Aorta (tissue), 5 donors: Measurements from ENCODE around the gene GRB10. TPM values are rescaled to one million over a fixed set of nuclear protein-coding genes. Genes with fewer than 3 reads are reported as not detected.

Source experiments
- ATAC-seq: fragments of 200-7000 bp; cut with Tn5 transposase; one replicate; pipeline ENCODE4 v1.9.1; 2022; ENCODE audit warnings: moderate library complexity; ENCODE audit not compliant: low FRiP score
- DNase-seq, 2 donors: peaks; one replicate each; pipeline ENCODE4 v3.0.0-alpha.2; 2020
- H3K27ac ChIP-seq, 2 donors: one replicate each; pipeline ENCODE4 v1.5.1; 2013; ENCODE audit warnings: low read length in 2 of 2, mild to moderate bottlenecking in 2 of 2, moderate library complexity in 2 of 2, control low read depth in 1 of 2, inconsistent platforms in 1 of 2, low read depth in 1 of 2
- H3K27me3 ChIP-seq, 2 donors: one replicate each; pipeline ENCODE4 v1.6.1; 2013; ENCODE audit warnings: control low read depth in 1 of 2, low read length in 1 of 2, mild to moderate bottlenecking in 1 of 2, moderate library complexity in 1 of 2; ENCODE audit not compliant: insufficient read depth in 2 of 2, control insufficient read depth in 1 of 2
- H3K36me3 ChIP-seq, 2 donors: one replicate each; pipeline ENCODE4 v1.6.1; 2013; ENCODE audit warnings: control low read depth in 1 of 2, low read length in 1 of 2, mild to moderate bottlenecking in 1 of 2; ENCODE audit not compliant: insufficient read depth in 2 of 2, control insufficient read depth in 1 of 2
- H3K4me1 ChIP-seq, 2 donors: one replicate each; pipeline ENCODE4 v1.6.1; 2013; ENCODE audit warnings: low read length in 2 of 2, control low read depth in 1 of 2, mild to moderate bottlenecking in 1 of 2, moderate library complexity in 1 of 2; ENCODE audit not compliant: insufficient read depth in 2 of 2, control insufficient read depth in 1 of 2
- H3K4me3 ChIP-seq, 2 donors: one replicate each; pipeline ENCODE4 v1.5.1; 2013; ENCODE audit warnings: low read length in 2 of 2, control low read depth in 1 of 2, mild to moderate bottlenecking in 1 of 2
- H3K9me3 ChIP-seq: one replicate; pipeline ENCODE4 v1.6.1; 2013; ENCODE audit warnings: mild to moderate bottlenecking, low read length; ENCODE audit not compliant: control insufficient read depth
- WGBS, 2 donors: extraction: QIAGEN DNeasy Blood & Tissue Kit; methylation state at CpG; one replicate each; pipeline ENCODE4 v1.1.7; 2013; 5-methylcytosine and 5-hydroxymethylcytosine counted together
- intact Hi-C, 2 donors: fragments of 100-400 bp; cut with DNase I; formaldehyde crosslinking; loops; one replicate each; pipeline versions ENCODE4 v1.14.2 to v1.15.0; 2022
- polyA plus RNA-seq, 2 donors: library from polyadenylated mRNA; stranded (reverse); fragments of 200-250 nt; gene quantifications; one replicate each; pipeline ENCODE4 v1.2.3, GENCODE V29; 2013
- total RNA-seq, 2 donors: library from RNA; stranded (reverse); fragmentation: NEBNext Ultra II Directional; extraction: Animal tissue kit (Norgen Biotek cat#: 25700); gene quantifications; one replicate each; pipeline ENCODE4 v1.2.1, GENCODE V29; 2021
- donor health status: healthy with polysubstance abuse.
- donor health status: Bipolar disorder and iron deficiency.
- donor health status: DM: no; HTN: no; CAD: no.
- donor health status: DM: no; HTN: no; CAD: no.
- donor health status: DM: yes; HTN: yes; CAD: no.

The GRB10 gene
- total and polyA plus RNA-seq, 4 donors: 11.8 to 108 (median 63.8) TPM

DNA sequence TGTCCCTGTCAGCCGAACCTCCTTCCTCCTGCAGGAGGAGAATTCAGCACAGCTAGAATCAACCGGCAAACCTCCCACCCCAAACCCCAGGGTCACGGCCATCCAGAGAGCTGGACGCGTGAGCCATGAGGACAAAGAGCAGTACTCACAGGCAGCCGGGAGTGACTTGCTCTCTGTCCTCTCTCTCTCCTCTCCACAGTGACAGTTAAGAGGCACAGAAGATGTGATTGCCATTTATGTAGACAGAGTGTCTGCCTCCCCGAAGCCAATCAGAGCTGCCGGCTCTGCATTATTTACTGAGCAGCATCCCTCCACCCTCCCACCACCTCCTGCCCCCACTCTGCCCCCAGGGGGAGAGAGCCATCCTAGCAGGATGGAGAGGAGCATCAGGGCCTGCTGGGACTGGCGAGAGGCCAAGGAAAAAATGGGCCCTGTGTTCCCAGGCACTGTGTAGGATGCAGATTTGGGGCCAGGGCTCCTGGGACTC lies 221.8 kb downstream of the GRB10 start:
- H3K27ac ChIP-seq: no peak overlapping the region
- no peaks in the 10 kb centered on the region for H3K9me3 ChIP-seq
- no peak for ATAC-seq
- no peaks in the 10 kb centered on the region for H3K27me3 ChIP-seq
- H3K4me1 ChIP-seq: no peaks in the 10 kb centered on the region
- intact Hi-C loops: no loop called here
- WGBS, 2 donors: 22 to 26% methylated on average over 9 of the region's 9 CpGs
- no peak overlapping the region for H3K4me3 ChIP-seq
- no peak for DNase-seq
- H3K36me3 ChIP-seq: no peaks in the 10 kb centered on the region

- Histone ChIP-seq H3K27ac (no peak overlapping the region), H3K9me3 (no peaks in the 10 kb centered on the region), H3K4me1 (no peaks in the 10 kb centered on the region), H3K27me3 (no peaks in the 10 kb centered on the region), H3K36me3 (no peaks in the 10 kb centered on the region), H3K4me3 (no peak overlapping the region)
- intact Hi-C loops: no loop called here
- 79 to 87% methylated on average over 7 of the region's 7 CpGs for WGBS, 2 donors
- no peak for ATAC-seq
- no peak for DNase-seq
Measured at GRCh38 chr7:50559881-50560280, 222.8 kb downstream of the GRB10 start.

DNA sequence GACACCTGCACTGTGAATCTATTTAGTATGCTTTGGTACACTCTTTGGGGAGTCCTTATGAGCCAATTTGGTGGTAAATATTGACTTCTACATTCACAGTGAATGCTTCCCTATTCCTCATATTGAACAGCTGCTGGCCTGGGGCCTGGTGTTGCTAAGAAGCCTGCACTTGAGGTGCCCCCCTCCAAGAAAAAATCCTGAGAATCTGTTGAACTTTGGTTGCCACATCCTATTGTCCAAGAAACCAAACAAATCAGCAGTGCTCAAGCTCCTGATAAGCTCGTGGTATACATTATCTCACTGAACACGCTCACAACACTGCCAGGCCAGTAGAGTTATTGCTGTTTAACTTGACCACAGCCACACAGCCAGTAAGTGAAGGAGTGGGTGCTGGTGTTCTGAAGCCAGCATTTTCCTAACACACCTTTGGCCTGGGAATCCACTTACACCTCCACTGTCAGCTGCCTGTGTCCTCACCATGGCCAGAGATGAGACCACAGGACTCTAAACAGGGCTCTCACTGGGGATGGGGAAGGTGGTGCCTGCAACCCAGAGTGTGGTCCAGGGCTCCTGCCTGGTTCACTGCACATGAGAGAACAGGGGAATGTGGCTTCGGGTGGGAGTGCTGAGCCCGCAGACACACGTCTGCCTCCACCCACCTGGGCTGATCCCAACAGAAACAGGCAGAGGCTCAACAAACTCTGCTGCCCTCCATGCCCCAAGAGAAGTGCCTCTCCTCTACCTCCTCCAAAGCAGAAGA lies 224.2 kb downstream of the GRB10 start:
- no peak for ATAC-seq
- 48 to 57% methylated on average over 5 of the region's 5 CpGs for WGBS, 2 donors
- Histone ChIP-seq H3K27me3 (no peaks in the 10 kb centered on the region), H3K4me1 (no peaks in the 10 kb centered on the region), H3K9me3 (peaks cover 1% of the 10 kb centered on the region), H3K27ac (no peak overlapping the region), H3K4me3 (no peak overlapping the region), H3K36me3 (no peaks in the 10 kb centered on the region)
- intact Hi-C loops: no loop called here
- DNase-seq: no peak

DNA sequence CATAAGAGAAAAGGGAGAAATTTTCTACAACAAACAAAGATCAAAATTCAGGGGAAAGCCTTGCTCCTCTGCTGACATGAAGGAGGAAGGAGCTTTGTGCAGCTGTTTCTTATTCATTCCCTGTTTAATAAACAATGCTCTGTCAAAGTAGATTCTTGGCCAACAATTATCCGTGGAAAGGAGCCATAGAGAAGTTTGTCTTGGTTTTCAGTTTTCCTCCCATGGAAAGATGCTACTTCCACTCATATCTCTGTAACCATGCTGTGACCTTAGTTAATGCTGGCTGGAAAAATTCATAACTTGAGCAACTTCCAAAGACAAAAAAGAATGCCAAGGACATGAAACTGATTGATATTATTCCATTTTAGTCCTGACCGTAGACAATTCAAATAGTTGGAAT lies 225.6 kb downstream of the GRB10 start:
- Histone ChIP-seq H3K4me3 (no peak overlapping the region), H3K27ac (no peak overlapping the region), H3K27me3 (no peaks in the 10 kb centered on the region), H3K36me3 (no peaks in the 10 kb centered on the region), H3K9me3 (peaks cover 4% of the 10 kb centered on the region), H3K4me1 (no peaks in the 10 kb centered on the region)
- intact Hi-C loops: no loop called here
- DNase-seq (no peak), ATAC-seq (no peak)
- WGBS, 2 donors: 46 to 62% methylated on average over 2 of the region's 2 CpGs

GRCh38 chr7:50556247-50556991 lies 226.3 kb downstream of the GRB10 start:
- ATAC-seq: peak; percentile 52
- whole genome bisulfite sequencing, 2 donors: 58 to 60% methylated on average over 8 of the region's 8 CpGs

DNA sequence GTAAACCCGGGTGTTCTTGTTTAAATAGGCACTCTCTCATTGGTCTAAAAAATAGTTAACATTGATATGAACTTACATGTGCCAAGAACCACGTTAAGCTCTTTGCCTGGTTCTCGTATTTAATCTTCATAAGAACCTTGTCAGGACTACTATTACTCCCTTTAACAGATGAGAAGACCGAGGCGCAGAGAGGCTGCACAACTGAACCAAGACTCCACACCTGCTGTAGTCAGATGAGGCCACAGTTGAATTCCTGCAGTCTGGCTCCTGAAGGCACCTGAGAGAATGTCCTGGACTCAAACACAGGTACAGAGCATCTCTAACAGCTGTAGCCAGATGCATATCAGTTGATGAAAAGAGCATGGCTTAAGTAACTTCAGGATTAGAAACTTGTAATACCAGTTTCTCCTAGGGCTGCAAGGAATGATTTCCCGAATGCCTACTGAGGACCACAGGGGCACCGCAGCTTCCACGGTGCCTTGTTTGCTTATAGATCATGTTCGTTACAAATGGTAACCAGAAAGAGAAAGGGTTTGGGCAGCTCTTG lies 227.0 kb downstream of the GRB10 start:
- H3K4me1 ChIP-seq: no peaks in the 10 kb centered on the region
- intact Hi-C loops: no loop called here
- WGBS, 2 donors: 79 to 83% methylated on average over 9 of the region's 9 CpGs
- peaks cover 4% of the 10 kb centered on the region for H3K9me3 ChIP-seq
- no peaks in the 10 kb centered on the region for H3K36me3 ChIP-seq
- ATAC-seq: no peak
- H3K27me3 ChIP-seq: no peaks in the 10 kb centered on the region
- no peak overlapping the region for H3K27ac ChIP-seq
- no peak for DNase-seq
- no peak overlapping the region for H3K4me3 ChIP-seq

More at GRCh38 chr7:50556247-50556991, 226.3 kb downstream of the GRB10 start:
- H3K9me3 ChIP-seq: peaks cover 4% of the 10 kb centered on the region
- no peaks in the 10 kb centered on the region for H3K4me1 ChIP-seq
- no peaks in the 10 kb centered on the region for H3K27me3 ChIP-seq
- intact Hi-C loops: no loop called here
- no peaks in the 10 kb centered on the region for H3K36me3 ChIP-seq
- H3K4me3 ChIP-seq: no peak overlapping the region
- no peak overlapping the region for H3K27ac ChIP-seq
- no peak for DNase-seq

GRCh38 chr7:50554431-50555322 lies 228.0 kb downstream of the GRB10 start:
- Histone ChIP-seq H3K4me1 (no peaks in the 10 kb centered on the region), H3K27ac (no peak overlapping the region), H3K36me3 (no peaks in the 10 kb centered on the region), H3K27me3 (no peaks in the 10 kb centered on the region), H3K4me3 (no peak overlapping the region), H3K9me3 (peaks cover 4% of the 10 kb centered on the region)
- ATAC-seq (no peak), DNase-seq (peak in 1 of 2 donors; percentile 33)
- WGBS, 2 donors: 82 to 83% methylated on average over 14 of the region's 14 CpGs
- intact Hi-C loops: no loop called here

DNA sequence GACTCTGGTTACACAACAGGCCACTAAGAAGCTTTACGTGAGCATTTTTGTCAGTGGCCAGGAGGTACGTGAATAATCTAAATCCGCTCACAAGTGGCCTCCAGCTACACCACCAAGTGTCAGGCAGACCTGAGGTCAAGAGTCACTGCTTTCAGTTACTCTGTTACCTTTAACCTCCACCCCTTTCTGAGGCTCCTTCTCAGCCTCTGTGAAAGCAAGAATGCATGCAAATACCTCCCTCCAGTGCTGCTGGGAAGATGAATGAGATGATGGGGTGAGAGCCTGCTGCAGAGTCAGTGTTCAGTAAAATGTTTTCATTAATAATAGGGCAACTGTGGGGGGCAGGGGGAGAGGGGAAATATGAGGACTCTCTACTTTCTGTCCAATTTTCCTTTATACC lies 228.7 kb downstream of the GRB10 start:
- no peaks in the 10 kb centered on the region for H3K36me3 ChIP-seq
- H3K9me3 ChIP-seq: peaks cover 4% of the 10 kb centered on the region
- intact Hi-C loops: no loop called here
- no peaks in the 10 kb centered on the region for H3K4me1 ChIP-seq
- no peak overlapping the region for H3K4me3 ChIP-seq
- H3K27me3 ChIP-seq: no peaks in the 10 kb centered on the region
- 36 to 37% methylated on average over 3 of the region's 3 CpGs for WGBS, 2 donors
- no peak for DNase-seq
- H3K27ac ChIP-seq: no peak overlapping the region
- ATAC-seq: no peak
